ENCODE measurements around the gene ZNF362. TPM values are rescaled to one million over a fixed set of nuclear protein-coding genes. Genes with fewer than 3 reads are reported as not detected.

The ZNF362 gene
- total RNA-seq, 1 experiment from 2014 or later = 26.9 TPM

DNA sequence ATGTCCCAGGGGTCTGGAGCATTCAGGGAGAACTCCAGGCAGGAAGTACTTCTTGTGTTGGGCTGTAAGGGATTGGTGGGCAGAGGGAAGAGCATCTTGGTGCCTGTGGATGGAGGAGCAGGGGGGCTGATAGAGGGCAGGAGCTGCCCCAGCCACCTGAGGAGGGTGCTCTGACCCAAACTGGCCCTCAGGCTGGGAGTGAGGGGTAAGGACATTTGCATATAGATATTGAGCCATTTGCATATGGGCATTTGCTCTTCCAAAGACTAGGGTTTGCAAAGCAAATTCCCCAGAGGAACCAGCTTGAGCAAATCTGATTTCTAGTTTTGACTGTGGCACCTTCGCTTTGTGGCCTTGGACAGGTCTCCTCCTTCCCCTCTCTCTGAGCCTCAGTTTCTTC lies 18.2 kb downstream of the ZNF362 start:
- no TSS peak for BruUV-seq (replicated peaks)
- no peak overlapping the region for H3K4me3 ChIP-seq (ENCODE audit: low read depth, low read length)
- DNase-seq = no peak
- H3K27me3 Mint-ChIP-seq (ENCODE audit: insufficient read depth, unreplicated experiment) = no peaks in the 10 kb centered on the region
- no peaks in the 10 kb centered on the region for H3K9me3 ChIP-seq
- intact Hi-C loops (cut with micrococcal nuclease; ENCODE audit: unreplicated experiment) = no loop called here
- H3K9me3 Mint-ChIP-seq (ENCODE audit: unreplicated experiment) = no peaks in the 10 kb centered on the region
- H3K36me3 Mint-ChIP-seq (ENCODE audit: insufficient read depth, unreplicated experiment) = peaks cover 15% of the 10 kb centered on the region
- no peaks in the 10 kb centered on the region for H3K4me1 ChIP-seq
- no peak overlapping the region for H3K27ac Mint-ChIP-seq (ENCODE audit: unreplicated experiment)
- ChIA-PET CTCF (interaction anchor here (0.8 kb wide), 1 partner anchor 21 kb away, joined by 4 read pairs; no protein-coding TSS in a partner anchor), POLR2A (no interaction called here)
- no peaks in the 10 kb centered on the region for H3K27me3 ChIP-seq (replicated peaks; ENCODE audit: control insufficient read depth, insufficient read depth, low read length)
- H3K4me3 Mint-ChIP-seq (ENCODE audit: unreplicated experiment) = no peak overlapping the region
- no peaks in the 10 kb centered on the region for H3K4me1 Mint-ChIP-seq (ENCODE audit: low read depth, unreplicated experiment)
- 0 out of 2 replicates have a peak, but pooled peaks cover 1% of the 10 kb centered on the region for H3K36me3 ChIP-seq (ENCODE audit: control insufficient read depth, insufficient read depth, low read length)
- TF ChIP-seq, protein P1, sequence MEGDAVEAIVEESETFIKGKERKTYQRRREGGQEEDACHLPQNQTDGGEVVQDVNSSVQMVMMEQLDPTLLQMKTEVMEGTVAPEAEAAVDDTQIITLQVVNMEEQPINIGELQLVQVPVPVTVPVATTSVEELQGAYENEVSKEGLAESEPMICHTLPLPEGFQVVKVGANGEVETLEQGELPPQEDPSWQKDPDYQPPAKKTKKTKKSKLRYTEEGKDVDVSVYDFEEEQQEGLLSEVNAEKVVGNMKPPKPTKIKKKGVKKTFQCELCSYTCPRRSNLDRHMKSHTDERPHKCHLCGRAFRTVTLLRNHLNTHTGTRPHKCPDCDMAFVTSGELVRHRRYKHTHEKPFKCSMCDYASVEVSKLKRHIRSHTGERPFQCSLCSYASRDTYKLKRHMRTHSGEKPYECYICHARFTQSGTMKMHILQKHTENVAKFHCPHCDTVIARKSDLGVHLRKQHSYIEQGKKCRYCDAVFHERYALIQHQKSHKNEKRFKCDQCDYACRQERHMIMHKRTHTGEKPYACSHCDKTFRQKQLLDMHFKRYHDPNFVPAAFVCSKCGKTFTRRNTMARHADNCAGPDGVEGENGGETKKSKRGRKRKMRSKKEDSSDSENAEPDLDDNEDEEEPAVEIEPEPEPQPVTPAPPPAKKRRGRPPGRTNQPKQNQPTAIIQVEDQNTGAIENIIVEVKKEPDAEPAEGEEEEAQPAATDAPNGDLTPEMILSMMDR (IDR thresholded peaks at IDR 0.05; ENCODE audit: insufficient read depth in 1 of 2, low read depth in 1 of 2, low read length in 1 of 2, severe bottlenecking in 1 of 2, unreplicated experiment in 1 of 2) = no peak

DNA sequence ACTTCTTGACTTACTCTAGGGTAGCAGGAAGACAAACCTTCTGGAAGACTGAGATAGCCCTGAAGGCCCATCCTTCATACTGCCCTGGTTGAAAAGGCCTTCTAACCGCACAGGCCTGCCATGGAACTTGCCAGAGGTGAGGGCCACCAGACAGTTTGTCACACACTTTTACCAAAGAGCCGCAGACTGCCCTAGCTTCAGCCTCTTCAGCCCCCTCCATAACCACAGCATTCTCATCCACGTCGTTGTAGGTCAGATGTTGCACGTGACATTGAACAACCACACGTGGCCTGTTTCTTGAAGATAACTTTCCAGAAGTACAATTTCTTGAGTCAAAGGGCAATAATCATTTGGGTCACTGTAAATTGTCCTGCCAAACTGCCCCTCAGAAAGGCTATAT lies 18.9 kb downstream of the ZNF362 start:
- Histone ChIP-seq H3K9me3 (no peaks in the 10 kb centered on the region), H3K27me3 (replicated peaks; ENCODE audit: control insufficient read depth, insufficient read depth, low read length) (no peaks in the 10 kb centered on the region), H3K4me3 (ENCODE audit: low read depth, low read length) (no peak overlapping the region), H3K36me3 (ENCODE audit: control insufficient read depth, insufficient read depth, low read length) (0 out of 2 replicates have a peak, but pooled peaks cover 1% of the 10 kb centered on the region), H3K4me1 (no peaks in the 10 kb centered on the region)
- Mint-ChIP-seq H3K4me1 (ENCODE audit: low read depth, unreplicated experiment) (no peaks in the 10 kb centered on the region), H3K4me3 (ENCODE audit: unreplicated experiment) (no peak overlapping the region), H3K27me3 (ENCODE audit: insufficient read depth, unreplicated experiment) (no peaks in the 10 kb centered on the region), H3K27ac (ENCODE audit: unreplicated experiment) (no peak overlapping the region), H3K36me3 (ENCODE audit: insufficient read depth, unreplicated experiment) (peaks cover 21% of the 10 kb centered on the region), H3K9me3 (ENCODE audit: unreplicated experiment) (no peaks in the 10 kb centered on the region)
- no TSS peak for BruUV-seq (replicated peaks)
- intact Hi-C loops (cut with micrococcal nuclease; ENCODE audit: unreplicated experiment) = no loop called here
- TF ChIP-seq, protein P1 (IDR thresholded peaks at IDR 0.05; ENCODE audit: insufficient read depth in 1 of 2, low read depth in 1 of 2, low read length in 1 of 2, severe bottlenecking in 1 of 2, unreplicated experiment in 1 of 2) = no peak
- ChIA-PET POLR2A (no interaction called here), CTCF (interaction anchor here (0.8 kb wide), 1 partner anchor 20 kb away, joined by 4 read pairs; no protein-coding TSS in a partner anchor)
- DNase-seq = no peak

DNA sequence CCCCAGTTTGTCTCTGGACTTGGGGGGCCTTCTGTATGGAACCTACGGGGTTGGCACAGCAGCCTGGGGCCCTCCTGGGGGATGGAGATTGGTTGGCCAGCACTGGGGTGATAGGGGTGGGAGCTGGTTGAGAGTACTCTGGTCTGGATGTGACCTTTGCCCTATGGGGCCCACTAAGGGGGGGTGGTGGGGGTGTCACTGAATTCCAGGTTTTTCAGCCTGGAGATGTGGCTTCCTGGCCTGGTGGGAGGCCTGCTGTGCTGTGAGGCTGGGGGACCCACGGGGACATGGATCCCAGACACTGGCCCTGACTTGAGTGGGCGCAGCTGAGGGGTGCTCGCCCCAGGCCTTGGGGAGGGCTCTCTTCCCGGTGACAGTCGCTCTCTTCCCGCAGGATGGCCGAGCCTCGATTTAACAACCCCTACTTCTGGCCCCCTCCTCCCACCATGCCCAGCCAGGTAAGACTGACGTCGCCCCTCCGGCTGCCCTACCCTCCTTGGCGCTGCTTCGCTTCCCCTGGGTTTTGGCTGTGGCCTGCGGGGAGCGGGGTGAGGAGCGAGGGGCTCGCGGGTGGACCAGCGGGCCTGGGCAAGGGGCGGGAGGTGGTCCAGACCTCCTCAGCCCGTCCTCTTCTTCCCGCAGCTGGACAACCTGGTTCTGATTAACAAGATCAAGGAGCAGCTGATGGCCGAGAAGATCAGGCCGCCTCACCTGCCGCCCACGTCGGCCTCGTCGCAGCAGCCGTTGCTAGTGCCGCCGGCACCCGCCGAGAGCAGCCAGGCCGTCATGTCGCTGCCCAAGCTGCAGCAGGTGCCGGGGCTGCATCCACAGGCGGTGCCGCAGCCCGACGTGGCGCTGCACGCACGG lies 19.6 kb downstream of the ZNF362 start:
- Histone ChIP-seq H3K36me3 (ENCODE audit: control insufficient read depth, insufficient read depth, low read length) (0 out of 2 replicates have a peak, but pooled peaks cover 1% of the 10 kb centered on the region), H3K9me3 (no peaks in the 10 kb centered on the region), H3K4me1 (no peaks in the 10 kb centered on the region), H3K27me3 (replicated peaks; ENCODE audit: control insufficient read depth, insufficient read depth, low read length) (no peaks in the 10 kb centered on the region), H3K4me3 (ENCODE audit: low read depth, low read length) (no peak overlapping the region)
- DNase-seq = no peak
- Mint-ChIP-seq H3K9me3 (ENCODE audit: unreplicated experiment) (no peaks in the 10 kb centered on the region), H3K36me3 (ENCODE audit: insufficient read depth, unreplicated experiment) (peaks cover 25% of the 10 kb centered on the region), H3K27me3 (ENCODE audit: insufficient read depth, unreplicated experiment) (no peaks in the 10 kb centered on the region), H3K4me3 (ENCODE audit: unreplicated experiment) (no peak overlapping the region), H3K27ac (ENCODE audit: unreplicated experiment) (no peak overlapping the region), H3K4me1 (ENCODE audit: low read depth, unreplicated experiment) (no peaks in the 10 kb centered on the region)
- TF ChIP-seq, protein P1 (IDR thresholded peaks at IDR 0.05; ENCODE audit: insufficient read depth in 1 of 2, low read depth in 1 of 2, low read length in 1 of 2, severe bottlenecking in 1 of 2, unreplicated experiment in 1 of 2) = no peak
- CTCF ChIA-PET = no interaction called here
- intact Hi-C loops (cut with micrococcal nuclease; ENCODE audit: unreplicated experiment) = no loop called here
- POLR2A ChIA-PET = no interaction called here
- no TSS peak for BruUV-seq (replicated peaks)

Measured in Caco-2 (cell line).